Nucleus accumbens (tissue), 56 donors: ENCODE measurements around the gene KCNIP3.

Source experiments
- DNase-seq, 56 donors: peaks; one replicate each; lab custom pipeline; 2025; lab: John Stamatoyannopoulos, UW

KCNIP3 gene

DNA sequence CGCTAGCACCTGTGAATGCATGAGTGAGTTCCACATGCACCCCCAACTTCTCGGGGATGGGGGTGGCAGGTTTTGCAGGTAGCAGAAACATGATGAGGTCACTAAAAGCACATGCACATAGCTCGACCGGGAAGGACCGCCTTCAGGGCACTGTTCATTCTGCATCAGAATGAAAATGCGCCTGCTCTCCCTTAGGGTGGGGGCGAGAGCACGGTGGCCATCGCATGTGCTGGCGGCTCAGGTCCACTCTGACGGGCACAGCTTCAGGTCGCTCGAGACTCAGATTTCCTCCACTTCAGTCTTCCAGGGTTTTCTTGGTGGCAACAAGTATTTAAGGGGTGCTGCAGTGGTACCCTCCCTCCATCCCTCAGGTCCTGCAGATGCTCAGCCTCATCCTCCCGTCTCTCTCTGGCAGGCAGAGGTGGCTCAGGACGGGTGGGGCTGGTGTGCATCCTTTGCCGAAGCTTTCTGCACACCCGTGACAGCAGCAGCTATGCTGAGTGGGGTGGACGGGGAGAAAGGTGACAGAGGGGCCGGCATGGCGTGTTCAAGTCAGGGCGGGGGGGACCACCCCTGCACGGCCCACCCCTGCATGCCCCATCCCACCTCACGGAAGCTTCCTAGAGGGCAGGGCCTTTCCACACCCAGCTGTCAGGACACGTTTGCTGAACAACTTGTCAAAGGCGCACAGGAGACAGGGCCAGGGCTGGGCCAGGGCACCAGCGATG is 14.8 kb downstream of the KCNIP3 start:
- DNase-seq, result peak in 3 of 56 donors; percentile 61 to 68 (median 65)

GRCh38 chr2:95312543-95313201 is 15.5 kb downstream of the KCNIP3 start:
- DNase-seq, result peak in 55 of 56 donors; percentile 51 to 95 (median 85)

GRCh38 chr2:95313296-95314131 is 16.4 kb downstream of the KCNIP3 start:
- DNase-seq, result peak in 26 of 56 donors; percentile 28 to 83 (median 53)

- peak in 7 of 56 donors; percentile 43 to 70 (median 50) for DNase-seq
Measured at GRCh38 chr2:95314598-95314963, 17.4 kb downstream of the KCNIP3 start.

DNA sequence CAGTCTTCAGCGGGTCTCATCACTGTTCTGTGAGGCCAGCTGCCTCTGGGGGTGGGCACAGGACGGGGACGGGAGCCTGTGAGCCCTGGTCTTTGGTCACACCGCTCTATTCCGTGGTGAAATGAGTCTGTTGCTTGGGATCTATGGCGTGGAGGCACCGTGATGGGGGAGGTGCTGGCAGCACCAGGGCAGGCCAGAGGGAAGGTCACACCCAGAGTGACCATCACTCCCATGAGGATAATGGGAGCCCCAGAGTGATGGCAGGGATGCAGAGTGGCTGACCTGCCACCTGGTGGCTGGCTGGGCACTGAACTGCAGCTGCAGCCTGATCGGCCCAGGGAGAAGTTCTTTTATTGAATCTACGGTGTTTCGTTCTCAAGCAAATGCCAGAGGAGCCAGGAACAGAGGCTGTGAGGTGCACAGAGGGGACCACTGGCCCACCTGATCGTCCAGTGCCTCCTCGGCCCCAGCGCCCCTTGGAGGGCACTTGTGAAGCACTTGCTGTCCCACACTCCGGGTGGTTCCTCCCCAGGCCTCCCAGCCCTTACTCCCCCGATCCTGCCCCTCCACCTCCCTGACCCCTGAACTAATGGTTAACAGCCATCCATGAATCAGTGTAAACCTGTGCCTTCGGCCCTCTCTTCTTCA is 17.9 kb downstream of the KCNIP3 start:
- DNase-seq, result peak in 44 of 56 donors; percentile 26 to 81 (median 56)

DNA sequence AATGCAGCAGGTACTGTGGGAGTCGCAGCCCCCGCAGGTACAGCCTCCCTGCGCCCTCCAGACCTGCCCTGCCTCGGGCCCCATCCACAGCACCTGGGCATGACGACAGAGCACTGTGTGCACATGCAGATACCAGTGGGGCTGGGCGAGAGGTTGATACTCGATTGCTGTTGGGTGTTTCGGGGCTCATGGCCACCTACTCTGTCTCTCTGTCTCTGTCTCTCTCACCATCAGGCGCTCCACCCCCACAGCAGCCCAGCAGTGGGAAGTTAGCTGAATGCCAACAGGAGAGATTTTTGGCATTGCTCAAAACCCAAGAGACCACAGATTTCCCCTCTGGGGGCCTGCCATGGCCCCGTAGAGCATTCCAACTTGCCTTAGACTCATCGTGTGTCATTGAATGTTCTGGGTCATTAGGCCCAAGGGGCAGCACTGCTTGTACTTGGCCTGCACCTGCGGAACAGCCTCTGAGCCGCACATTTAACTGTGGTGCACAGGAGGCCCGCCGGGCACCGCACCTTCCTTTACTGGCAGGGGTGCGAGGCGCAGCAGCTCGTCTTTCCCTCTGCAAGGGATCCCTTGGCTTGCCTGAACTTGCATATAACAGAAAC is 18.8 kb downstream of the KCNIP3 start:
- DNase-seq, result no peak

DNA sequence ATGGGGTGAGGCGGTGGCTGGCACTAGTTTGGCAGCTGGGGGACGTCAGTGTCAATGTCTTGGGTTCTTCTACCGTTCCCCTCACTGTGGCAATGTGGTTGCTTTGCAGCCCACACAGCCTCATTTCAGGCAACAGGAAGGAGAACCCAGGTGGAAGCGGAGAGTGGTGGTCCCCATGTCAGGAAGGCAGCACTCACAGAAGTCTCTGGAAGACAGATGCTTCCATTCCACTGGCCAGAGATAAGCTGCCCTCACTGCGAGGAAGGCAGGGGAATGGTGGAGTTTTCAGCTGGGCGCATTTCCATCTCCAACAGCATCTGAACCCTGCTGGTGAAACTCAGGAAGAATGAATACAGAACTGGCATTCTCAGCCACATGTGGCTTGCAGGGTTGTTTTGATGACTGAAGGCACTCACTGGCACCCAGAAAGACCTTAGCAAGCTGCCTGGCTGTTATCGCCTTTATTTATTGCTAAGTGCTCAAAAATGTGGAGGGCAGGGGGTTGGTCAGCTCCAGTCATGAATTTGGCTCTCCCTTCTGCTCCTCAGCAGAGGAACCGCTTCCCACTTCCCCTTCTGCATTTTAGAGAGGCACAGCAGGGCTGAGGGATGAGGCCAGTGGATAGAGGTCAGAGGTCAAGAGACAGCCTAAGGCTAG is 19.4 kb downstream of the KCNIP3 start:
- no peak for DNase-seq

DNA sequence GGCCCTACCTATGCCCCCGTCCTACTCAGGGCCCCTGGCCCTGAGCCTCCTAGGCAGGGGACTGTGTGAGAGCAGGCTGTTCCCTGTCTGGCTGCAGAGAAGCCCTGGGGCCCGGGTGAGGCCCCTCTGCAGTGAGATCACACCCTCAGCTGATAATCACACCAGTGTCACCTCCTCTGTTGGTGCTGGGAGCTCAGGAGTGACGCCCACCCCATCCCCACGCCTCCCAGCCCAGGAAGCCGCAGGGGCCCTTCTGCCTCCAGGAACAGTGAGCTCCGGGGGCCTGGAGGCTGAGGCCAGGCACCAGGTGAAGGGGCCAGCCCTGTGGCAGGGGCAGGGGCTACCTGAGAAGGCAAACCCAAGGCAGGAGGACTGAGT is 20.0 kb downstream of the KCNIP3 start:
- no peak for DNase-seq

DNA sequence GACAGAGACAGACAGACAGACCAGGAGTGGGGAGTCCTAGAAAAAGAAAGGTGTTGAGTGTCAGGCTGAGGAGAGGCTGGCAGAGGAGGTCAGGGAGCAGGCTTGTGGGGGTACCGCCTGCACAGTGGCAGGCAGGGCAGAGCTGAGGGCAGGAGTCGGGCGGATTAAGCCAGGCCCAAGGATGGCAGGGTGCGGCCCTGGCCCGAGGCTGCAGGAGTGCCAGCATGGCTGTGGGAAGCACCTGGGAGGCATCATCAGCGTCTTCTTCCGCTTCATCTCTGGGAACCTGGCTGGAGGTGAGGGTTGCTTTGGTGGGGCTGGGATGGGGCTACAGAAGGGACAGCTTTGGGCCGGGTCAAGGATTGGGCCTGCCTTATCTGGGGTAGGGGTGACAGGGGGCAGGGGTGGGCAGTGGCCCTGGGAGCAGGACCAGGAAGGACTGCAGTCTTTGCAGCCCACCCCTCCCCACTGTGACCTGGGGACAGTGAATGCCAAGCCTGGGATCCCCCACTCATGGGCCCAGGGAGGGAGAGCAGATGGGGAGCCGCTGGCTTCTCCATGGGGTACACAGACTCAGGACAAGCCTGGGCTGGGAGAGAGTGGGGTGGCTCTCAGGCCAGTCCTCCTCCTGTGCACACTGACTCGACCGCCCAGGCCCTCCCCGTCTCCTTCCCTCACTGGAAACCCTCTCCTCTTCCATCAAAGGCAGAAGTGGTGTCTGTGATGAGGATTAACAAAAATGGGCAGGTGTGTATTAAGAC is 20.7 kb downstream of the KCNIP3 start:
- DNase-seq, result no peak

GRCh38 chr2:95318431-95319220 is 21.5 kb downstream of the KCNIP3 start:
- no peak for DNase-seq

DNA sequence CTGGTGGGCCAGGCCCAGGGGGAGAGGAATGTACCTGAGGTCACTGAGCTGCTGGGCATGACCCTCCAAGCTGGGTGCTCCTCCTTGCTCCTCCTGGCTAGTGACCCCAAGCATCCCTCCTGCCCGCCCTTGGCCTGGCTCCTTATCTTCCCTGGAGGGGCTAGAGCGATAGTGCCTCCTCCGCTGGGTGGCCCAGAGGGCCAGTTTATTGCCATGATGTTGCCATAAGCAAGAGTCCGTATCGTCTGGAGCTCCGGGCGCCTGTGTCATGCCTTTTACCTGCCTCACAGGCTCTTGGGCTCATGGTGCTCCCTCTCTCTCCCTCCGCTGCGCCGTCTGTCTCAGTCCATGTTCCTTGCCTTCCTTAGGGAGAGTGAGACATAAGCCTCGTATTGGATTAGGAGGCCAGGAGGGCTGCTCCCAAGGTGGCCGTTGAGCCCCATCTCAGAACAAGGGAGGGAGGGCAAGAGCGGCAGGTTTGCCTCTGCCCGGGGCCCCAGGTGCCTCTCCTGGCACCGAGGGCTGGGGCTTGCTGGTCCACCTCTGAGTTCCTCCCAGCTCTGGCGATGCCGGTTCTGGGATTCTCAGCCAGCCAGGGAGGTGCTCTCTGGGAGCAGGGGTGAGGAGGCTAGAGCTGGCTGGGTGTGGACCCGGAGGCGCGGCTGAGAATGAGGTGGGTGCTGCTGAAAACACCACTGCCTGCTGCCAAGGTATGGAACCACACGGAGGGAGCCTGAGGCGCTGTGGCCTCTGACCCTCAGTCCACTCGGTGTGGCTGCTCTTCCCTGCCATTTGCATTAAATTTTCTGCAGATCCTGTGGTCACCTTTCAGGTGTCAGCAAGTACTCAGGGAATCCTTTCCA is 22.6 kb downstream of the KCNIP3 start:
- no peak for DNase-seq

- no peak for DNase-seq
Measured at GRCh38 chr2:95320344-95320712, 23.2 kb downstream of the KCNIP3 start.

GRCh38 chr2:95320986-95321767 is 24.0 kb downstream of the KCNIP3 start:
- DNase-seq, result no peak

- DNase-seq, result peak in 2 of 56 donors; percentile 32 to 40
Measured at GRCh38 chr2:95323347-95324155, 26.4 kb downstream of the KCNIP3 start.

DNA sequence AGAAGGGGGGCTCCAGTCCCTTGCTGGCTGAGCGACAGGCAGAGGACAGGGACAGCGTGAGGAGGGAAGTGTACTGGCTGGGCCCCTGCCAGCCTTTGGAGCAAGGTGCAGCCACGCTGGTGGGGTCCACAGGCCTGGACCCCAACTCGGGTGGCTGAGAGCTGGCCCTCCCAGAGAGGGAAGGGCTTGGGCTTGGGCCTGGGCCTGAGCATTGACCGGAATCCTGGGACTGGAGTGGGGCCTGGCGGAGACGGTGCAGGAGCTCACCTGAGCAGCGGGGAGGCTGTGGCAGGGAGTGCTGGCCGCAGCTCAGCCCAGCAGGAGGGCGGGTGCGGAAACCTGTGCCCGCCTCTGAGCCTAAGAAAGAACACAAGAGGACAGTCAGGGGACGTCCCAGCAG is 27.9 kb downstream of the KCNIP3 start:
- no peak for DNase-seq
